GM21381 (cell line): ENCODE results near the gene WSB2.
"Not testable (repeated sequence)": the region's sequence is repeated elsewhere in the genome, so short reads cannot be mapped to it uniquely, and the experiment has no call there.

Source experiments
- ATAC-seq: cut with Tn5 transposase; IDR thresholded peaks from one replicate; pipeline ENCODE4 v1.9.1; 2021; ENCODE audit warnings: mild to moderate bottlenecking, moderate library complexity; ENCODE audit not compliant: unreplicated experiment

The WSB2 gene

GRCh38 chr12:117999806-118000205, 61.2 kb downstream of the WSB2 start:
- ATAC-seq = not testable (repeated sequence)

GRCh38 chr12:117998719-117999118, 62.3 kb downstream of the WSB2 start:
- no peak for ATAC-seq

GRCh38 chr12:117994551-117995438, 66.2 kb downstream of the WSB2 start:
- no peak for ATAC-seq

- no peak for ATAC-seq
Observed at GRCh38 chr12:117986705-117987469, 74.1 kb downstream of the WSB2 start.

GRCh38 chr12:117985182-117985581, 75.8 kb downstream of the WSB2 start:
- ATAC-seq = no peak
